Measurements from ENCODE around the gene PLB1.

Gene PLB1

DNA sequence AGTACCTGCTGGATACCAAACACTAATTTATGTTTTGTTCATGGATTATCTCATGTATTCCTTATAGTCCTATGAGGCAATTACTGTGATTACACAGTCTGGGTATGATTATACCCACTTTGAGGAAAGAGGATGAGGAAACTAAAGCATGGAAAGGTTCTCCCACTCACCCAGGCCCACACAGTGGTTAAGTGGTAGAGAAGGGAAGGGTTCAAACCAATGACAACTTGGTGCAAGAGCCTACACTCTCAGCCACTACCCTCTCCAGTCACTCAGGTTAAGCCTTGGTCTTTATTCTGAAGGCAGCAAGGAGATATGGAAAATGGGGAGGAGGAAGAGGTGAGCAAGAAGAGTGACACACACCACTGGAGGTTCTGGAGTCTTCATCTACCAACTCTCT lies 191.3 kb downstream of the PLB1 start:
- H3K23ac ChIP-seq (ENCODE audit: low read length in 2 of 2) = no peak overlapping the region
- H3K4me1 ChIP-seq (ENCODE audit: control insufficient read depth, insufficient read depth, low read depth, low read length) = peaks cover 24% of the 10 kb centered on the region
- H2BK5ac ChIP-seq (ENCODE audit: low read depth, low read length, poor library complexity, severe bottlenecking) = no peak overlapping the region
- DNase-seq = no peak
- H2BK12ac ChIP-seq (ENCODE audit: low read length in 2 of 2) = peak overlapping the region in 1 of 2 experiments; percentile 17
- no peak overlapping the region for H3K27ac ChIP-seq (ENCODE audit: low read length, poor library complexity, severe bottlenecking)
- H4K8ac ChIP-seq (ENCODE audit: low read length) = no peak overlapping the region
- H3K36me3 ChIP-seq (ENCODE audit: control insufficient read depth in 1 of 2, insufficient read depth in 2 of 2, low read depth in 1 of 2, low read length in 2 of 2) = no peaks in the 10 kb centered on the region
- no peak overlapping the region for H3K4me2 ChIP-seq (ENCODE audit: low read length, poor library complexity, severe bottlenecking)
- H3K18ac ChIP-seq (ENCODE audit: low read depth in 1 of 2, low read length in 2 of 2) = no peak overlapping the region
- H3K27me3 ChIP-seq (ENCODE audit: control insufficient read depth in 1 of 2, insufficient read depth in 1 of 2, low read length in 2 of 2) = no peaks in the 10 kb centered on the region
- H4K91ac ChIP-seq (ENCODE audit: low read length) = no peak overlapping the region
- no peak overlapping the region for H3K14ac ChIP-seq (ENCODE audit: low read length in 2 of 2)
- no peaks in the 10 kb centered on the region for H3K9me3 ChIP-seq (ENCODE audit: control insufficient read depth, low read length)
- H3K4me3 ChIP-seq (ENCODE audit: insufficient read depth in 1 of 2, low read depth in 1 of 2, low read length in 2 of 2) = no peak overlapping the region
- no peaks in the 10 kb centered on the region for H3K79me1 ChIP-seq (replicated peaks; ENCODE audit: low read length, poor library complexity, severe bottlenecking)
- no peak overlapping the region for H2AFZ ChIP-seq (ENCODE audit: low read depth, low read length)
- no peak overlapping the region for H2AK5ac ChIP-seq (ENCODE audit: low read length, severe bottlenecking)
- H3K9ac ChIP-seq (ENCODE audit: low read length) = no peak overlapping the region
- H2BK120ac ChIP-seq (ENCODE audit: low read depth, low read length) = no peak overlapping the region
- no peak overlapping the region for H2BK15ac ChIP-seq (ENCODE audit: low read depth, poor library complexity, severe bottlenecking)
- no peak overlapping the region for H3K4ac ChIP-seq (ENCODE audit: low read depth in 1 of 2, low read length in 2 of 2)

DNA sequence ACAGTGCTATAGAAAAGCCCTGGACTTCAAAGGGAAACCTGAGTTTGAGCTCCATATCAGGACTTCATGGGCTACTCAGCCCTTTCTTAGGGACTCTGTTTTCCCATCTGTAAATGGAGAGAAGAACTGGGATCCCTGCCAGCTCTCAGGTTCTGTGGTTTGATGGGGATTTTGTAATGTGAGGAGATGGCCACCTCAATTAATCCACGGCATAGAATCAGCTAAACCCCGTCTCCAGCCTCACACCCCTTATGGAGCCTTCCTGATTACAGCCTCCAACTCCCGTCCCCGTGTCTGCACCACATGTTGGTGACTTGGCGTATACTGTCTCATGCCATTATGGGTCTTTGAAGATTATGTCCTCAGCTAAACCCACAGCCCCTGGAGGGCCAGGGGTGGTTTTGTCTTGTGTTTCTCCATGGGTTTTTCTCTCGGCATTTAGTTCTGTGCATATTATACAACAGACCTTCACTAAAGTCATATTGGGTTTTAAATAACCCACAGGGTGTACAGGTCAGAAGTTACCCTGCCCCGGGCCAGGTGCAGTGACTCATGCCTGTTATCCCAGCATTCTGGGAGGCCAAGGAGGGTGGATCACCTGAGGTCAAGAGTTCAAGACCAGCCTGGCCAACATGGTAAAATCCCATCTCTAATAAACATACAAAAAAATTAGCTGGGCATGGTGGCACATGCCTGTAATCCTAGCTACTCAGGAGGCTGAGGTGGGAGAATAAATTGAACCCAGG lies 192.0 kb downstream of the PLB1 start:
- Histone ChIP-seq H3K27ac (ENCODE audit: low read length, poor library complexity, severe bottlenecking) (no peak overlapping the region), H2BK120ac (ENCODE audit: low read depth, low read length) (no peak overlapping the region)
- WGBS = 97% methylated on average over 5 of the region's 7 CpGs

DNA sequence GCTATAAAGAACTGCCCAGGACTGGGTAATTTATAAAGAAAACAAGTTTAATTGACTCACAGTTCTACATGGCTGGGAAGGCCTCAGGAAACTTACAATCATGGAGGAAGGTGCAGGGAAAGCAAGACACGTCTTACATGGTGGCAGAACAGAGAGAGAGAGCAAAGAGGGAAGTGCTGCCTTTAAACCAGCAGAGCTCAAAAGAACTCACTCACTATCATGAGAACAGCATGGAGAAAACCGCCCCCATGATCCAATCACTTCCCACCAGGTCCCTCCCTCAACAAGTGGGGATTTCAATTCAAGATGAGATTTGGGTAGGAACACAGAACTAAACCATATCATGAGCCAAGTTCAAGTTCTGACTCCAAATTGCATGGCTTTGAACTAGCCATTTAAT lies 193.0 kb downstream of the PLB1 start:
- H3K14ac ChIP-seq (ENCODE audit: low read length in 2 of 2) = no peak overlapping the region
- no peak overlapping the region for H2BK120ac ChIP-seq (ENCODE audit: low read depth, low read length)
- no peak overlapping the region for H2BK5ac ChIP-seq (ENCODE audit: low read depth, low read length, poor library complexity, severe bottlenecking)
- no peak overlapping the region for H3K9ac ChIP-seq (ENCODE audit: low read length)
- no peak overlapping the region for H4K91ac ChIP-seq (ENCODE audit: low read length)
- H3K4me1 ChIP-seq (ENCODE audit: control insufficient read depth, insufficient read depth, low read depth, low read length) = peaks cover 12% of the 10 kb centered on the region
- H3K9me3 ChIP-seq (ENCODE audit: control insufficient read depth, low read length) = no peaks in the 10 kb centered on the region
- 87% methylated on average over 2 of the region's 2 CpGs for WGBS
- H3K27ac ChIP-seq (ENCODE audit: low read length, poor library complexity, severe bottlenecking) = no peak overlapping the region
- H3K18ac ChIP-seq (ENCODE audit: low read depth in 1 of 2, low read length in 2 of 2) = no peak overlapping the region
- no peak overlapping the region for H3K4ac ChIP-seq (ENCODE audit: low read depth in 1 of 2, low read length in 2 of 2)
- DNase-seq = no peak
- H3K23ac ChIP-seq (ENCODE audit: low read length in 2 of 2) = no peak overlapping the region
- peak overlapping the region in 1 of 2 experiments; percentile 15 for H2BK12ac ChIP-seq (ENCODE audit: low read length in 2 of 2)
- no peaks in the 10 kb centered on the region for H3K27me3 ChIP-seq (ENCODE audit: control insufficient read depth in 1 of 2, insufficient read depth in 1 of 2, low read length in 2 of 2)
- no peak overlapping the region for H2BK15ac ChIP-seq (ENCODE audit: low read depth, poor library complexity, severe bottlenecking)
- no peaks in the 10 kb centered on the region for H3K79me1 ChIP-seq (replicated peaks; ENCODE audit: low read length, poor library complexity, severe bottlenecking)
- no peak overlapping the region for H3K4me3 ChIP-seq (ENCODE audit: insufficient read depth in 1 of 2, low read depth in 1 of 2, low read length in 2 of 2)
- H3K4me2 ChIP-seq (ENCODE audit: low read length, poor library complexity, severe bottlenecking) = no peak overlapping the region
- H3K36me3 ChIP-seq (ENCODE audit: control insufficient read depth in 1 of 2, insufficient read depth in 2 of 2, low read depth in 1 of 2, low read length in 2 of 2) = no peaks in the 10 kb centered on the region
- H2AFZ ChIP-seq (ENCODE audit: low read depth, low read length) = no peak overlapping the region
- no peak overlapping the region for H2AK5ac ChIP-seq (ENCODE audit: low read length, severe bottlenecking)
- no peak overlapping the region for H4K8ac ChIP-seq (ENCODE audit: low read length)

More for the DNA sequence above, 192.0 kb downstream of the PLB1 start:
- Histone ChIP-seq H3K9me3 (ENCODE audit: control insufficient read depth, low read length) (no peaks in the 10 kb centered on the region), H3K4ac (ENCODE audit: low read depth in 1 of 2, low read length in 2 of 2) (no peak overlapping the region), H3K79me1 (replicated peaks; ENCODE audit: low read length, poor library complexity, severe bottlenecking) (no peaks in the 10 kb centered on the region), H2BK12ac (ENCODE audit: low read length in 2 of 2) (no peak overlapping the region), H3K36me3 (ENCODE audit: control insufficient read depth in 1 of 2, insufficient read depth in 2 of 2, low read depth in 1 of 2, low read length in 2 of 2) (no peaks in the 10 kb centered on the region), H3K9ac (ENCODE audit: low read length) (no peak overlapping the region), H4K8ac (ENCODE audit: low read length) (no peak overlapping the region), H3K23ac (ENCODE audit: low read length in 2 of 2) (no peak overlapping the region), H2AFZ (ENCODE audit: low read depth, low read length) (no peak overlapping the region), H3K27me3 (ENCODE audit: control insufficient read depth in 1 of 2, insufficient read depth in 1 of 2, low read length in 2 of 2) (no peaks in the 10 kb centered on the region), H3K14ac (ENCODE audit: low read length in 2 of 2) (no peak overlapping the region), H3K4me1 (ENCODE audit: control insufficient read depth, insufficient read depth, low read depth, low read length) (peaks cover 21% of the 10 kb centered on the region), H3K4me3 (ENCODE audit: insufficient read depth in 1 of 2, low read depth in 1 of 2, low read length in 2 of 2) (no peak overlapping the region), H2BK15ac (ENCODE audit: low read depth, poor library complexity, severe bottlenecking) (no peak overlapping the region), H2AK5ac (ENCODE audit: low read length, severe bottlenecking) (peak overlapping the region; percentile 76), H2BK5ac (ENCODE audit: low read depth, low read length, poor library complexity, severe bottlenecking) (no peak overlapping the region), H3K18ac (ENCODE audit: low read depth in 1 of 2, low read length in 2 of 2) (peak overlapping the region in 1 of 2 experiments; percentile 26), H4K91ac (ENCODE audit: low read length) (no peak overlapping the region), H3K4me2 (ENCODE audit: low read length, poor library complexity, severe bottlenecking) (no peak overlapping the region)
- DNase-seq = no peak

DNA sequence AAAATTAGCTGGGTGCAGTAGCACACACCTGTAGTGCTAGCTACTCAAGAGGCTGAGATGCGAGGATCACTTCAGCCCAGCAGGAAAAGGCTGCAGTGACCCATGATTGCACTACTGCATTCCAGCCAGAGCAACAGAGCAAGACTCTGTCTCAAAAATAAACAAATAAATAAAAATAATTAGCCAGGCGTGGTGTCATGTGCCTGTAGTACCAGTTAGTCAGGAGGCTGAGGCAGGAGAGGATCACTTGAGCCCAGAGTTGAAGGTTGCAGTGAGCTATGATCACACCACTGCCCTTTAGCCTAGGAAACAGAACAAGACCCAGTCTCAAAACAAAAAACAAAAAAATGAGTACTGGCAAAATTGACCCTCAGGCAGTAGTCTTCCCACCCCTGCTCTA lies 193.9 kb downstream of the PLB1 start:
- H3K9me3 ChIP-seq (ENCODE audit: control insufficient read depth, low read length) = no peaks in the 10 kb centered on the region
- H3K9ac ChIP-seq (ENCODE audit: low read length) = no peak overlapping the region
- H3K36me3 ChIP-seq (ENCODE audit: control insufficient read depth in 1 of 2, insufficient read depth in 2 of 2, low read depth in 1 of 2, low read length in 2 of 2) = no peaks in the 10 kb centered on the region
- H4K8ac ChIP-seq (ENCODE audit: low read length) = no peak overlapping the region
- no peak overlapping the region for H4K91ac ChIP-seq (ENCODE audit: low read length)
- no peak overlapping the region for H2AFZ ChIP-seq (ENCODE audit: low read depth, low read length)
- no peak overlapping the region for H3K27ac ChIP-seq (ENCODE audit: low read length, poor library complexity, severe bottlenecking)
- H2BK120ac ChIP-seq (ENCODE audit: low read depth, low read length) = no peak overlapping the region
- no peak overlapping the region for H3K18ac ChIP-seq (ENCODE audit: low read depth in 1 of 2, low read length in 2 of 2)
- no peak overlapping the region for H3K14ac ChIP-seq (ENCODE audit: low read length in 2 of 2)
- no peak overlapping the region for H3K4me2 ChIP-seq (ENCODE audit: low read length, poor library complexity, severe bottlenecking)
- H3K4me1 ChIP-seq (ENCODE audit: control insufficient read depth, insufficient read depth, low read depth, low read length) = peaks cover 9% of the 10 kb centered on the region
- no peaks in the 10 kb centered on the region for H3K79me1 ChIP-seq (replicated peaks; ENCODE audit: low read length, poor library complexity, severe bottlenecking)
- no peak overlapping the region for H2BK5ac ChIP-seq (ENCODE audit: low read depth, low read length, poor library complexity, severe bottlenecking)
- no peak overlapping the region for H3K23ac ChIP-seq (ENCODE audit: low read length in 2 of 2)
- WGBS = 60% methylated on average over 2 of the region's 2 CpGs
- no peaks in the 10 kb centered on the region for H3K27me3 ChIP-seq (ENCODE audit: control insufficient read depth in 1 of 2, insufficient read depth in 1 of 2, low read length in 2 of 2)
- no peak overlapping the region for H2BK15ac ChIP-seq (ENCODE audit: low read depth, poor library complexity, severe bottlenecking)
- no peak for DNase-seq
- no peak overlapping the region for H2BK12ac ChIP-seq (ENCODE audit: low read length in 2 of 2)
- no peak overlapping the region for H3K4ac ChIP-seq (ENCODE audit: low read depth in 1 of 2, low read length in 2 of 2)
- H2AK5ac ChIP-seq (ENCODE audit: low read length, severe bottlenecking) = no peak overlapping the region
- H3K4me3 ChIP-seq (ENCODE audit: insufficient read depth in 1 of 2, low read depth in 1 of 2, low read length in 2 of 2) = no peak overlapping the region
